T-helper 2 cell (primary cell): Measurements from ENCODE around the gene SEMA4D.
A peak's percentile ranks its signal among the peaks of the same experiment; 100 is the strongest.

ENCODE experiments used
- DNase-seq, 5 experiments: peaks; one replicate each; pipeline versions ENCODE4 v3.0.0 to v3.0.0-alpha.2; 2012 to 2022

Gene SEMA4D

DNA sequence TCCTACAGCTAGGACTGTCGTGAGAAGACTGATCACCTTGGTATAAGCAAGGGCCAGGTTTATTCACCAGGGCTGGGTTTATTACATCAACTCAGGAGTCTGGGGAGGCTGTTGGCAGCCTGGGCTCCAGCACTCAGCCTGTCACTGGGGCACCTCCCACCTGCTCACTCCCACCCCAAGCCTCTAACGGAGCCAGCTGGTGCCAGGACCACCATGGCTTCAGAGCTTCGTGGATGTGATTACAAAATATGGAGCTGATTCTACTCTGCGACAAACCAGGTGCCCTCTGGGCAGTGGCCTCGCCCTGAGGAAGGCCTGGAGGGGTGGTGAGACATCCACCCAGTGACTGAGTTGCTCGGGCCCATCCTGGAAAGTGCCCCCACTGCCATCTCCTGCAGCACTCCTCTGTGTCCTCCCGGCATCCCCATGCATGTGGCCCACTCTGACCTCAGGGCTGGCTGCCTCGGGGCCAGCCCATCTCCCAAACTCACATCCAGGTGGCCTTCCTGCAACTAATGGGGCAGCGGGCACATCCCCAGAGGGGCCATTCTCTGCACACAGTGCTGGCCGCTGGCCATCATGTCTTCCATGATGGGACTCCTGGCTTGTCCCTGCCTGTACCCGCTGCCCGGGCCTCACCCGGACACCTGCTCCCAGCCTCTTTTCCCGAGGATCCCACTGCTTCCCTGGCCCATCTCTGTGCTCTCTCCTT, 130.0 kb downstream of the SEMA4D start:
- DNase-seq: no peak

DNA sequence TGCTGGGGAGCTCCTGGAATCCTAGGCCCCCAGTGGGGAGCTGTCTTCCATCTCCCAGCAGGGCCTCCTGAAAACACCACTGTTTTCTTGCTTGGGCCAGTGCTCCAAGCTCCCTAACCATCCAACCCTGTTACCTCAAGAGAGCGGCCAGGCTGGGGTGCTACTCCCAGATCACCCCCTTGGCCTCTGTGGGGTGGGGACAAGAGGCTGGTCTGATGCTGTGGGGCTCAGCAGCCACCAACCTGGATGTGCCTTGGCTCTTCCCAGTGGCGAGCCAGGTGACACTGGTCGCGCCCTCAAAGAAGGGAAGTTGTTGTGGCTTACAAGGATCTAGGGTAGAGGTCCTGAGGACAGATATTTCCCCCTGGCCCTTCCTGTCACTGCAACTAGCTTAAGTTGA, 130.6 kb downstream of the SEMA4D start:
- DNase-seq: no peak

DNA sequence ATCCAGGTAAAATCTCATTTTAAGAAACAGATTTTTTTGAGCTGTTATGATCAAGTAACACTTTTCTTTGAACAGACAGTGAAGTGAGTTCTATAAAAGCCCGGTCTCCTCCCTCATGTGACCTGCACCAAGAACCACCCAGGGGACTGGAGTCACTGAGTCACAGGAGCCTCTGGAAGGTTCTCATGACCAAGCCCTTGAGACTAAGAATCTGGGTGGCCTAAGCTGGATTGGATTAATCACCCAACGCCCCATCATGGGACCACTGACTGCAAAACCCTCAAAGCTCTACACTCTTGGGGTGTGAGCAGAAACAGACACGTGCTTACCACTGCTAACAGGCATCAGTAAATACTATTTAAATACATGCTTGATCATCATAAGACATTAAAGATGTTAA, 131.2 kb downstream of the SEMA4D start:
- no peak for DNase-seq

DNA sequence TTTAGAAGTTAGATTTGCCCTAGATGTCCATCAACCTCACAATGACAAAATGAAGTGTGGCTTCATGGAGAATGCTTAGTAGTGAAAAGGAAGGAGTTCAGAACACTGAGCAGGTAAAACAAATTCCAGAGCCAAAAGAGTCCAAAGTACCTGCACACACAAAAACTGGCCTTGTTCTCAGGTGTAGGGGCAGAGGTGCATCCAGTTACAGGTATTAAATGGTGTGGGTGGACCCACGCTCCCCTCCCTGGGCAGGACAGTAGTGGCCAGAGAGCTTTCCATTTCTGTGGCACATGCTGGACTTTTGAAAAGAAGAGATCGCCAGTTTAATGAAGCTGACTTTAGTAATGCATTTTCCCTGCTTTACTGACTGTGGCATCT, 132.4 kb downstream of the SEMA4D start:
- DNase-seq: no peak

DNA sequence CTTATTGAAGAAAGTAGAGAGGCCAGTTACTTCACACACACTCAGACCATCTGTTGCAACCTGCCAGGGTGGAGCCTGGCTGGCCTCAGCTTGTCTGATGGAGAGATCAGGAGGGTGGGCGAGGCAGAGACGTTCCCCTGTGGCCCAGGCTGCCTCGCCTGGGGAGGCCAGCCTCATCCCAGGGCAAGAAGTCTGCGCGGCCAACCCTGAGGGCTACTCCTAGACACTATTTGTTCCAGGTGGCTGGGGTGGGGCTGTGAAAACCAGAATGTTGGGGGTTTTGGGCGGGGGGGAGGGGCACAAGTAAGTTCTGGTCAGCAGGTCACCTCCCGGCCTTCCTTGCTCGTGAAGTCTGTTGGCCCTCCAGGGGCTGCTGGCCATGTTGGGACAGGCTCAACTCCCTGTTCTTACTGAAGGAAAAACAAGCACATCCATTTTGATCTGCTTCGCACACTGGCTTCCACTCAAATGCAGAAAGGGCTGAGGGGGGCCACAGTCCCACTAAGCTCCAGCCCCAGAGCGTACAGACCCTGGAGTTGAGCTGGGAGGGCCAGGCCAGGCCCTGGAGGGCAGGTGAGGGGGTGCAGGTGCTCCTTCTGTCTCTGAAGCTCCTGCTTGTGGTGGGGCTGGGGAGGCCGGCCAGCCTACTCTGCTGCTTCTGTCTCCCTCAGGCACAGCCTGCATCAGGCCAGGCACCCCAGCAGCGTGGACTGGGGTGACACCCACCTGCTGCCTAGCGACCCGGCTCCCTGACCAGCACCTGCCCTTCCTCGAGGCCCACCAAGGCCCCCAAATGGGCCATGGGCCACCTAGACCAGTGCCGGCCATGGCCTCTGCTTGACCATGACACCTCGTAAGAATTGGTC, 133.0 kb downstream of the SEMA4D start:
- no peak for DNase-seq

DNA sequence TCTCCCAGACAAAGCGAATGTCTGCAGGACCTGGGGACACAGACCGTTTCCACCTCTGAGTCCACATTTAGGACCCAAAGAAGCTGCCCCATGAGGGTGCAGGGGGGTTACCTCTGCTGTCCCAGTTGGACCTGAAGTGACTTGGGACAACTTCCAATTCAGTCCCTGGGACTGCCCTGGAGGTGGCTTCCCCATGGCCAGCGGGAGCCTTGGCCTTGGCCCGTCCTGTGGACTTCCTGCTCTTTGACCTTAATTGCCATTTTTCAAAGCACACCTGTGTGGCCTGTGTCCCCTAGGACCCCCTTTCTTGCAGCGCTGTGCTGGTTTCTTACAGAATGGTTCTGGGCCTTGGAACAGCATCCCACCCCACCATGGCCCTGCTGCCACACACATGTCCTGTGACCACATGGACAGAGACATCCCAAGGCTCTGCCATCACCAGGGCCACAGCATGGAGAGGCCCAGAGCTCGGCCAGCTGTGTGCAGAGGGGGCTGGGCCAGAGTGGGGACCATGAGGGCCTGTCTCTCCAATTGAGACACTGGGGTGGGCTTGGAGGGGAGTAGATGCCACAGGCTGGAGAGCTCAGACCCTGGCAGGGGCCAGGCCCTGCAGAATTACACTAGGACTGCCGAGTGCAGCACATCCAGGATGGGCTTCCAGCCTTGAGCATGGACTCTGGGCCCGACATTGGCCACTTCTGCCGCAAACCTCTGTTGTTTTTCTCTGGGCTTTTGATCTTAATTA, 133.8 kb downstream of the SEMA4D start:
- no peak for DNase-seq

DNA sequence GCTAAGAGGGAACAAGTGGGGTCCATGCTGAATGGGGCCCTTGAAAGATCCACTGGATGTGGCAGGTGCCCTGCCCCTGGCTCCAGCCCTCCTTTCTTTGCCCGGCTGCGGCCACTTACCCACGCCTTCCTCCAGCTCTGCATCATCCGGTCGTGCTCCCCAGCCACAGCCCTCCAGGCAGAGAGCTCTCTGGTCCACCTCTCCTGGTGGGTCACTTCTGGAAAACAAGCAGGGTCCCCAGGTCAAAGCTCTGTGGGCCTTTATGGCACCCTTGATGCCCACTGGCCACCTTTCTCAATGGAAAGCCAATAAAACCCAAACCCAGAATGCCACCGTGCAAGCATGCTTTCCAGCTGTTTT, 134.6 kb downstream of the SEMA4D start:
- DNase-seq: no peak

DNA sequence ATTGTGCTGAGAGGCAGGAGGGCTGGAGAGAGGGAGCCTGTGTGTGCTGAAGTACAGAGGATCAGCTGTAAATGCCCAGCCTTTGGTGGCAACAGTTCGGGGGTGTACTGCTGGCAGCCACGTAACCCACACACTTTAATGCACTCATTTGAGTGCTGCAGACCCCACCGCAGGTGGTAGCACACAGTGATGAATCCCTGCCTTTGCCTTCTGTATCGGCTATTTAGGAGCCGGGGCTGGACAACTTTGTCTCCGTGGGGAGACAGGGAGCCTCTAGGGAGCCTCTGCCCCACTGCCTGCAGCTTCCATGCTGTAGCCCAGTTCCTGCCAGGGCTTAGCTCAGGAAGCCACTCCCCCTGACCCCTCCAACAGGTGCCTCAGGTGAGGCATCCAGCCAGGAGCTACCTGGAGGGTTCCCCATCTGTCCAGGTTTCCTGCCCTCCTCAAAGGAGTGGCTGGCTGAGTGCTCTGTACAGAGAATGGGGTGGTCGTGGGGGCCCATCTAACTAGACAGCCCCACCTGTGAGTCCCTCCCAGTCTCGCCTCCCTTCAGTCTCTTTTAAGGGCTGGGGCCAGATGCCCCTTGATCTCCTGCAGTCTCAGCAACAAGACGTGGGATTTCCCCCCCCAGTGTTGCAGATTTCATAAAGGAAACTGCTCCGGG, 135.1 kb downstream of the SEMA4D start:
- DNase-seq: no peak

DNA sequence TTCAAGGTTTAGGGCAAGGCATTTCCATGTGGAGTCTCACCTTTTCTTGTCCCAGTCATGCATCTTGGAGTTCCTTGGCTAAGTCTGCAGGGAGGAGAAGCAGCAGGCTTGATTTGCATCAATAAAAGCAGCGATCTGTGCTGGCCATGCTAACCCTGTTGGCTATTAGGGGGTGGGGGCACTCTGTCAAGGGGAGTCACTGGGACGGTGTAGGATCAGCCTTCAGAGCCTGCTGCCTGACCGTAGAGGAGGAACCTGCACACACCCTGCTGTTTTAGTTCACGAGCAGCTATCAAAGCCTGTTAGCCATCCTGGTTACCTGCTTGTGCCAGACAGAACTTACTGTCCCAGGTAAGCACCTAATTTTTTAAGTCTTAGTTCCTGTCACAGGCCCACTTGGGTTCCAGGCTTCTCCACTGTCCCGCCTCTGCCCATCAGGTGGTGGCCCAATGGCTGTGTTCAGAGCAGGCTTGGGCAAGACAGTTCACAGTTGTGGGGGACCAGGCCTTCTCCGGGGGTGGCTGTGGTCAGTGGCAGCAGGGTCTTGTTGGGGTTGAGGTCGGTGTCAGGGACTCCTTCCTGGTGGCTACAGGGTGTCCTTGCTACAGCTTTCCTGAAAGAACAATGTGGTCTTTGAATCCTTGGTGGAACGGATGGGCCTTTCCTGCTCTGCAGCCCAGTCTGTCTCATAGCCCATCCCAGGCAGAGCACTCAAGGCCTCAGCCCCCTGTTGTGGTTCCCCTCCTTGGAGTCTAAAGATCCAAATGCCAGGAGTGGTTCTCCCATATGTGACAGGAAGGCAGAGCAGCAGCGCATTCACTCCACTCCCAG, 135.9 kb downstream of the SEMA4D start:
- no peak for DNase-seq

DNA sequence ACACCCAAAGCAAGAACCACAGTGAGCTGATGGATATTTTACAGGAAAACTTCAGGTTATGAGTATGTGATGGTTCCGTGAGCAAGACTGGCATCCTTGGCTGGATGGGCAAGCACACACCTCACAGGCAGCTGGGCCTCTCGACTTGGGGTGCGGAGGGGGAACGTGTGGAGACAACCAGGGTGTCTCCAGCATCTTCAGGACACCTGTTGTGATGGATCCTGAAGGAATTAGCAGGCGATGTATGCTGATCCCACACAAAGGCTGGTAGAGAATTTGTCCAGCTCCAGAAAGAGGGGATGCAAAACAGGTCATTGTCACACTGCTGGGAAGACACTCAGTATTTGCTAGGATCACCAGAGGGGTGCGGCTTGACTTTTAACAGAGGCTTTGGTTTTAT, 136.9 kb downstream of the SEMA4D start:
- DNase-seq: no peak

DNA sequence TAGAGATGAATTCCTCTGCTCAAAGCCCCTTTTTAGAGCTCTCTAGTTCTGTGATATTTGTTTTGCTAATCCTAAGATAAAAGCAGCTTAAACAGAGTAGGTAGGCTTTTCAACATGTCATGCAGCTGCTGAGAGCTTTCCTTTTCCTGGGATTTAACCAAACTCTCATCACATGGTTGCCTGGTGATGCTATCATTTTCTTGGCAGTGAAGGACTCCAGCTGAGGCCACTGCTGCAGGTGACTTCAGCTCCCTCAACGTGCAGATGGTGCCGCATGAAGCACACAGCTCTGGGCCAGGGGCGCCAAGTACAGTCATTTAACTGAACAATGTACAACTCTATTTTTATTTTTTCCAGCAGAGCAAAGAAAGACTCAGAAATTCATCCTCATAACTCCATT, 137.4 kb downstream of the SEMA4D start:
- DNase-seq: no peak

DNA sequence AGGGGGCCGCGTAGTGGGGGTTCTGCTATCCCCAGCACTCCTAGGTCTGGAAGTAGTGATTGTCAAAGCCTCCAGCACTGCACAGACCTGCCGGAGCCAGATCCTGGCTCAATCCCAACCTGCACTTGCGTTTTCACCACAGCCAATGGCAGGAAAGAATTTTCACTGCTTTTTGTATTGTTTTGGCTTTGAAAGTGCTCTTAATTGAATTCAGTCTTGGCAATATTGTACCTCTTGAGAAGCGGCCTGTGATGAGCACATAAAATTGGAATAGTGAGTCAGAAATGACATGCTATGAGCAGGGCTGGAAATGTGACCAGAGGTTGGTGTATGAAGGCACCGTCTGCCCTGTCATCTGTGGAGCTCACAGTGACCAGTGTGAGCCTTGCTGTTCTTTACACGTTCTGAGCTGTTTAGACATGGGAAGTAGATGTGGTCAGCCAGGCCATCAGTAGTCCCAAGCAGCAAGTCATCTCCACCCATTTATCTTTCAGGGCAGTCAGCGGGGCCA, 138.1 kb downstream of the SEMA4D start:
- no peak for DNase-seq

DNA sequence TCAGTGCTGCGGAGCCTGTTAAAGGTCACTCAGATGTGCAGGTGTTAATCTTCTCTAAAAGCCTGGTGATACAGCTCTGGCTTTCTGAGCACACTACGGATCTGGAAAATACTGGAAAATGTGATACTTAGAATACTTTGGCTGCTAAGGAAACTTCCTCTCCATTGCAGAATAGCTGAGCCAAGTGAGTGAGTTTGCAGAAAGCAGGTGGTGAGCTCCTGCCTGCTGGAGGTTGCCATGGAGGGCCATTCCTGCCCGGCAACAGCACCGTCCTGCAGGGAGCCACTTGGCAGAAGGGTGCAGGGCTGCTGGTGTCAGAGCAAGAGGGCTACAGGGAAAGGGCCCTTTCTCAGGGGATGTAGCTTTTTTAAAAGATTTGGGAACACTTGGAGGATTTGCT, 138.9 kb downstream of the SEMA4D start:
- DNase-seq: no peak

DNA sequence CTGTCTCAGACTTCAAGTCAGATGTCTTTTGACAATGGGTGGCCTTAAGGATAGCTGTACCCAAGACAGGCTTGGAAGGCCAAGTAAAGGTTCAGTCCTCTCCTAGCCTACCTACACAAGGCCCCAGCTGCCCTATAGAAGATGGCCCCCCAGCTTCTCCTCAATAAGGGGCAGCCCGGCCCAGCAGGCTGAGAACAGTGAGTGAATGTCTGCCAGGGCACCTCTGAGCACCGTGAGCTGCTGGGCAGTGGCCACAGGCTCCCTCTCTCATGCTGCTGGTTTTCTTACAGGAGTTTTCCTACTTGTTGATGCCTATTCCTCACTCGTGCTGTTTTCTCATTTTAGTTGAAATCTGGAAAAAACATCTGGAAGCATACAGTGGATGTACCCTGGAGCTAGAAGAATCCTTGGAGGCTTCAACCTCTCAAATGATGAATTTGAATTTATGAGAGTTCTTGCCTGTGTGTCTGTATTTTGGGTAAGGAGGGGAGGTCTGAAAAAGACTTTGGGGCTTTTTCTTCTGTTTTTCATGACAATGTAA, 139.5 kb downstream of the SEMA4D start:
- DNase-seq: no peak

DNA sequence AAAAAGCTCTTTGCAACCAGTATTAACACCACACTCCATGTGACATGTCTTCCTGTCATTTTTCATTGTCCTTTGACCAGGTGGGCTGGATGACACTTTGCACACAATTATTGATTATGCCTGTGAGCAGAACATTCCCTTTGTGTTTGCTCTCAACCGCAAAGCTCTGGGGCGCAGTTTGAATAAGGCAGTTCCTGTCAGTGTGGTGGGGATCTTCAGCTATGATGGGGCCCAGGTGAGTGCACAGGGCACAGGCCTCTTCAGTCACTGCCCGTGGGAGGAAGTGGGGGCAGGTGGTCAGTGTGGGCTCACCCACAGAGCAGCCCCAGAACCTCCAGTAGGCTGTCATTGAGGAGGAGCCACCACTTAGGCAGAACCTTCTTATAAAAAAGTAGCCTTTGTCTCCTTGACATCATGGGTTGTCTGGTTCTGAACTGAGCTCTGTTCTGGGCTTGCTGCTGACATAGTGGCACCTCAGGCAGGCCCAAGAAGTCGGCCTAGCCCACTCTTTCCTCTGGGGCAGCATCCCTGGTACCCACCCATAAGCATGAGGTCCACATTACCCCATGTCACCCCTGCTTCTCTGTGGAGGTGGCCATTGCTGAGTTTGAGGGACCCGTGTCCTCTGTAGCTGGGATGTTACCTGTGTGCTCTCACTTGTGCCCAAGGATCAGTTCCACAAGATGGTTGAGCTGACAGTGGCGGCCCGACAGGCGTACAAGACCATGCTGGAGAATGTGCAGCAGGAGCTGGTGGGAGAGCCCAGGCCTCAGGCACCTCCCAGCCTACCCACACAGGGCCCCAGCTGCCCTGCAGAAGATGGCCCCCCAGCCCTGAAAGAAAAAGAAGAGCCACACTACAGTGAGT, 140.3 kb downstream of the SEMA4D start:
- DNase-seq: peak in 1 of 5 experiments; percentile 46

DNA sequence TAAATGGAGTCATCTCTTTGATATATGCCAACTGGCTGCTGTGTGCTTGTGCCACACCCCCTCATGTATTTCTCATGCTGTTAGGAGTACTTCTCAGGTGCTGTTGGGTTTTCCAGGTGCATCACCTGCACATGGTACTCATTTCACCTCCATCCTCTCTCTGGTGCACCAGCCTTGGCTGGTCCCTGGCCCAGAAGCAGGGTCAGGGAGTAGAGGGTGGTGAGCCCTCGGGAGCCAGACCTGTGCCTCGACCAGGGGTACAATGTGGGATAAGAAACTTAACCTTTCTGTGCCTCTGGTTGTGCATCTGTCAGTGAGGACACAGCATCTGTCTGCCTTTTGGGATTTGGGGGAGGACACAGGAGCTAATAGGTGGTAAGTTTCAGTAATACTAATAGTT, 141.1 kb downstream of the SEMA4D start:
- no peak for DNase-seq

DNA sequence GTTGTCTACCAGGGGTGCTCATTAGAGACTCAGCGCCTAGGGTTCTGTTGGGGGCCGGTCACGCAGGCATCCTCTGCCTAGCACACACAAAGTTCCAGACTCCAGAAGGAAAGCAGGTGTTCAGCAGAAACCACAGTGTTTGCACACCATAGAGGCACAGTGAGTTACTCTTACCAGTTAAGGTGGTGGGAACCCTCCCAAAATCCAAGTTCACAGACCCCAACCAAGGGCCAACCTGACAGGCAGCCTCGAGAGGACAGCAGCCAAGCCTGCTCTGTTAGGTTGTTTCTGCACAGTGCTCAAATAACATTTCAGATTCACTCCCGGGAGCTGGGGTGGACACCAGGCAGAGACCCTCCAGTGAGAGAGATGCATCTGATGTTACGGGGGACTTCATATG, 143.4 kb downstream of the SEMA4D start:
- DNase-seq: no peak

DNA sequence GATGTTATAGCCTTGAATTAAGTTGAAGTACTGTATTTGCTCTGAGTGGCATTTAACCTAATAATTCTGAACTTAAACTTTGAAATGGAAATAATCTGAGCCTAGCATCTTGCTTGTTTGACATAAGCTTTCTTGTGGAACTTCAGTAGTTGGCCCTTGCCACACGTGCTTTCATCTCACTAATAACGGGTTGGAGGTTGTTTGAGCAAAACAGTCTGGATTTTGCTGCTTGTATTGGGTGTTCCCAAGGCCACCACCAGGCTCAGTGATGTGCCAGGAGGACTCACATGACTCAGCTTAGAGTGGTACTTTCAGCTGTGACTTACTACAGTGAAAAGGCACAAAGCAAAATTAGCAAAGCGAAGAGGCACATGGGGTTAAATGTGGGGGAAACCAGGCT, 143.9 kb downstream of the SEMA4D start:
- DNase-seq: no peak

DNA sequence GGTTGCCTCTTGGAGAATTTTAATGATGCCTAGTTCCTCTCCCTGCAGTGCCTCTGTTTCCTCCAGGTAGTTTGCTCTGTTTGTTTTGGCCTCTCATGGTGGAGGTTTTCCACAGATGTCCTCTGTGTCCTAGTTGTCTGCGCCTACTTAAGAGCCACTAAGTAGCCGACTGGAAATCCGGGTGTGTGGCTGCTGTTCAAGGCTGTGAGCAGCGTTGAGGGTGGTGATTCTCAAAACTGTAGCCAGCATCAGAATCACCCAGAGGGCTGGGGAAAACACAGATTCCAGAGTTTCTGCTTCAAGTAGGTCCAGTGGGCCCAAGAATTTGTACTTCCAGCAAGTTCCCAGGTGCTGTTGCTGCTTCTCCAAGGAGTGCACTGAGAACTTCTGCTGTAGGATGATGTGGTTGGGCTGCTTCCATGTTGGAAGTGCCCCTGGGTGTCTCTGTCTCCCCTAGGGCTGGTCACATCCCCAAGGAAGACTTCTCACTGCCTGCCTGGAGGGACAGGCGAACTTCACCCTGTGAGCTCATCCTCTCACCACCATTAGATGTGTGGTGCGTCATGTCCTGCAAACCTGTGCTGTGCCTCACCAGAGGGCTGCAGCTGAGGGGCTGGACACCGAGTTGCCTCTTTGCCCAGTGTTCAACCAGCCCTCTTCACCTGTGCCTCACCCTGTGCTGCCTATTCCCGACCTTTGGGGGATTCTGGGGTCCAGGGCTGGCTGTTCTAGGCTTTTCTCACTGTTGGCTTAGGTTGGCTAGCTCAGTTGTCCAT, 144.9 kb downstream of the SEMA4D start:
- no peak for DNase-seq

DNA sequence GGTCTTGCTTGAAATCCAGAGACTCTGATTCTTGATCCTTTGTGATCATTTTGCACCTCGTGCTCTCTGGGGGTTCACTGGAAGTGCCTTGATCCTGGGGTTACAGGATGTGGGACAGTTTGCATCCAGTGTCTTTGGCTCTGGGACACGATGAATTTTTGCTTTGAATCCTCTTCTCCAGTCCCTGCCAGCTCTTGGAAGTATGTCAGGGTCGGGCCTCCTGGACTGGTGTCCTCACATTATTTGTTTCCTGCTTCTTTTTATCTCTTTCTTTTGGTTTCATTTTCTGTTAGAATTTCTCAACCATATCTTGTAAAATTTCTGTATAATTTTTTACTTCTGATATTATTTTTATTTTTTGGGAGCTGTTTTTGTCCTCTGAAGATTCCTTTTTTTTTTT, 145.5 kb downstream of the SEMA4D start:
- DNase-seq: no peak
